Activated CD8-positive, alpha-beta memory T cell treated with anti-CD3 and anti-CD28 coated beads for 24 hours (primary cell): Measurements from ENCODE around the gene AUH.
A peak's percentile ranks its signal among the peaks of the same experiment; 100 is the strongest.
"Not testable (repeated sequence)": the region's sequence is repeated elsewhere in the genome, so short reads cannot be mapped to it uniquely, and the experiment has no call there.

Source experiments
- DNase-seq: peaks from one replicate; pipeline ENCODE4 v3.0.0-alpha.2; 2020

AUH gene, protein sequence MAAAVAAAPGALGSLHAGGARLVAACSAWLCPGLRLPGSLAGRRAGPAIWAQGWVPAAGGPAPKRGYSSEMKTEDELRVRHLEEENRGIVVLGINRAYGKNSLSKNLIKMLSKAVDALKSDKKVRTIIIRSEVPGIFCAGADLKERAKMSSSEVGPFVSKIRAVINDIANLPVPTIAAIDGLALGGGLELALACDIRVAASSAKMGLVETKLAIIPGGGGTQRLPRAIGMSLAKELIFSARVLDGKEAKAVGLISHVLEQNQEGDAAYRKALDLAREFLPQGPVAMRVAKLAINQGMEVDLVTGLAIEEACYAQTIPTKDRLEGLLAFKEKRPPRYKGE

DNA sequence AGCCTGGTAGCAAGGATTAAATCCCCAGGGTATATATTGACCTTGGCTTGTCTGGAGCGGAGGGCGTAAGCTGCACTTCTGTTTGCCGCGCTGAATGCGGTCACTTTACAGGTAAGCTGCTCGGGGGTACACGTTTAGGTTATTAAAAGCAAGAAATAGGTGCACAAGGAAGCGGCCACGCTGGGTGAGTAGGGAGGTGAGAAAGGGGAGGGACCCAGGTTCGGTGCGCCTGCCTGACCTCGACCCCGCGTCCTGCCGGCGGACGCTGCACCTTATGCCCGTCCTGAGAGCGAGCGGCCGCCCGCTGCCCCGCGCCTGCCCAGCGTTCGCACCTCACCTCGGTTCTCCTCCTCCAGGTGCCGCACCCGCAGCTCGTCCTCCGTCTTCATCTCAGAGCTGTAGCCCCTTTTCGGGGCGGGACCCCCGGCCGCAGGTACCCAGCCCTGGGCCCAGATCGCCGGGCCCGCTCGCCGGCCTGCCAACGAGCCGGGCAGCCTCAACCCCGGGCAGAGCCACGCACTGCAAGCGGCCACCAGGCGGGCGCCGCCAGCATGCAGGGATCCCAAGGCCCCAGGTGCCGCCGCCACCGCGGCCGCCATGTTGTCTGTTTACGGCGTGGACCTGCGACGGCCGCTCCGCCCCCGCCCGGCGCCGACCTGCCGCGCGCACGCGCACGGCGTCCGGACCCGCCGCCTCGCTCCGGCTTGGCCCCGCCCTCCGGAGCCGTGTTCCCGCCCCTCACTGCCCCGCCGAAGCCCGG lies at the start of gene AUH:
Gene AUH (minus strand): TSS at position 628 of the 760 bp plus-strand sequence. CDS start 29 bp downstream, at position 599.
- DNase-seq, result peak; percentile 95

DNA sequence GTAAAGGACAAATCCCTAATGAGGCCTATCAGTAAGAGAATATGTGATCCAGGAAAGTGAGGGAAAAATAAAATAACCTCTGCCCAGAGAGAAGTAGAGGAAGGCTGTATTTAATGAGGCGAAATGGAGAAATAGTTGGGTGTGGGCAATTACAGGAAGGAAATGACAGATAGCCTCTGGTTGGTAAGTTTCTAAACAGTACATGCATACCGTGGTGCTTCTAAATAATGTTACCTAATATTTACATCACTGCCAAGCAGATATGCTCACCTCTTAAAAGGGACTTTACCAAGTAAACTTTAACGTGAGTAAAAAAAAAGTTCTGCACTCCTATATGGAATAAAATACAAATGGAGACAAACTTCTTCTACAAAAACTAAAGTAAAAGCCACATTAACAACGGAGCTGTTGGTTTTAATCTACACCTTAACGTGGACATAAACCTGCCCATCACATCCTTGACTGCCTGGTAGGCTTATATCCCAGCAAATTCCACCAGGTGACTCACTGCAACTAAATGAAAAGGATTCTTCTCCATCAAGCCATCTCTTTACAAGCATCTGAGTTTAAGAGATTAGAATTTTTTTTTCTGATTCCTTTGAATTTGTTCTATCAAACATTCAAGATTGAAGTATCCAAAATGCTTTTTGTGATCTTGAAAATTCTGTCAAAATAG lies 49.5 kb upstream of the AUH start:
- DNase-seq, result no peak

DNA sequence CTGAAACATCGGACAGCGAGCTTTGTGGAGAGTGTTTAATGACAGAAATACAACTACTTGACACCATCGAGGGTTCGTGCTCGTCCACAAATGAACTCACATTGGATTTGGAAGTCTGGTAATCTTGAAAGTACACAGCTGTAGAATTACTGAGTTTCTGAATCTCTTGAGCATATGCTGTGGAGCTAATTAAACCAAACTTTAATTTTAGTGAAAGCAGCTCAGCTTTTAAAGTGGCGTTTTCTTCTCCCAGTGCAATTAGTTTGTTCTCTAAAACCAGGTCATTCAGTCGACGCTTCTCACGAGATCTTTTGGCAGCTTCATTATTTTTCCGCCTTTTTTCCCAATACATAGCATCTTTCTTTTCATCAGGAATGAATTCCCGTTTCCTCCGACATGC lies 48.4 kb upstream of the AUH start:
- no peak for DNase-seq

DNA sequence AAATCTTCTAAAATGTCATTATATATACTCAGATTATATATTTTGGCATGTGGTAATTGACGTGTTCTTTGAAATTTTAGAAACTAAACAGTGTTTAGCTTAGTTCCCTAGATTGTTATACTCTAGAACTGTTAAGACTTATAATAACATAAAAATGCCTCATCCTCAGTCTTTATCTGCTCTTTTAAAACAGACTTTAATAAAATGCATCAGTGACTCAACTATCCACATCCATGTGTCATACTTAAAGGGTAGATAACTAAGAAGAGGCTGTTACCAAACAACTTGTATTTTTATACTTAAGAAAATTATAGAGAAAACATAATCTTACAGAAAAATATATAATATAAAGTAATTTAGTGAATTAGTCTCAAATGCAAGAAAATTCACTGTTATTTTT lies 46.8 kb upstream of the AUH start:
- DNase-seq, result no peak

DNA sequence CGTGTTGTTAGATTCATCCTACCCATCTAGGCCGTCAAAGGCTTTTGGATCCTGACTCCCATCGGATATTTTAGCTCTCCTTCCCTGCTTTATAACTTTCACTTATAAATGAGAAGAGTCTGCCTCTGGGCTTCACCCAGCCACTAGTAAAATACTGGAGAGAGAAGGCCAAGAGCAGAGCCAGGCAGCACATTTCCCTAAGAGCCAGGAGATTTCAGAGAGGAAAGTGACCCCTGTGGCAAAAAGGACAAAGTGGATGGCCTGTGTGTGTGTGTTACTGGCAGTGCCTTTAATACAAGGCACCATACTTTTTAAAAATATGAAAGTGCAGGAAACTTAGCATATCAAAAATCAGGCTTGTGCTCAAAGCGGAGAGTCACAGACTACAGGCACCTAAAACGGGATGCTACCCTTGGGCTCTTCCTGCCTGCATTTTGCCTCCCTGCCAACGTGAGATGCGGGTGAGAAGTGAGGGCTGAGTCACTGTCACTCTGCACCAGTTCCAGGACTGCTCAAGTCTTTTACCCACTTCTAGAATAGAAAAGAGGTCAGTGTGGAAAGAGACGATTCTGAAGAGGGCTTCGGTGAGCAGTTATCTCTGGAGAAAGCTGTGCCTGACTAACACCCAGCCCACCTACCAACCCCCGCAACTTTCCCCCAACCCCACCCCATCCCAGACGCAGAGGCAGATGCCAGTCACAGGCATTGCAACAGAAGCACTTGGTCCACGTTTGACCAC lies 46.0 kb upstream of the AUH start:
- no peak for DNase-seq

DNA sequence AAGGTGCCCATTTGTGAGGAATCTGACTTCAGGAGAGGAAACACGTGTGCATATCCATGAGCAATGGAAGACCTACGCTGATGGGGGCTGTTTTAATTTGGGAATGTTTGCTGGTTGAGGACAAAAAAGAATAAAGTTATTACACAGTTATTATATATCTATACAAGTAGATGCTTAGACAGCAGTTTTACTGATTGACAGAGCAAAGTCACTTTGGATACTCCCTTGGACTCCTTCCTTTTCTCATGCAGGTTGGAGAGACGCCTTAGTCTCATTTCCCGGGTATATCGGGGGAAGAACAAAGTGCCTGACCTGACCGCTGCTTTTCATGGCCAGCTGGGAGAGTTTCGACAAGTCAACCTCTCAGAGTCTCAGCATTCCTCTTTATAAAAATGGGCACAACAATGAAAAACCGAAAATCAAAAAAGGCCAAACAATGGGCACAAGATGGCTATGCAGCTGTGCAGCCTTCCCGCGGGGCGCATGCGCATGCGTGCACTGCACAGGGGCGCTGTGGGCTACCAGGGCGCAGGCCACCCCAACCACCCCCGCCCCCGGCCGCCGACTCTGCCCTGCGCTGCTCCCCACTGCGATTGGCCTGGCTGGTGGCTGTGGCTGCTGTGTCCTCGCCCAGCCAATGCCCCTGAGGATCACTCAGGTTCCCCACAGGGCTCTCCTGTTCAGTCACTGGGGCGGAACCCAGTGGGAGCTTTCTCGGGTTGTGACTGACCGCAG lies 43.8 kb upstream of the AUH start:
- no peak for DNase-seq

DNA sequence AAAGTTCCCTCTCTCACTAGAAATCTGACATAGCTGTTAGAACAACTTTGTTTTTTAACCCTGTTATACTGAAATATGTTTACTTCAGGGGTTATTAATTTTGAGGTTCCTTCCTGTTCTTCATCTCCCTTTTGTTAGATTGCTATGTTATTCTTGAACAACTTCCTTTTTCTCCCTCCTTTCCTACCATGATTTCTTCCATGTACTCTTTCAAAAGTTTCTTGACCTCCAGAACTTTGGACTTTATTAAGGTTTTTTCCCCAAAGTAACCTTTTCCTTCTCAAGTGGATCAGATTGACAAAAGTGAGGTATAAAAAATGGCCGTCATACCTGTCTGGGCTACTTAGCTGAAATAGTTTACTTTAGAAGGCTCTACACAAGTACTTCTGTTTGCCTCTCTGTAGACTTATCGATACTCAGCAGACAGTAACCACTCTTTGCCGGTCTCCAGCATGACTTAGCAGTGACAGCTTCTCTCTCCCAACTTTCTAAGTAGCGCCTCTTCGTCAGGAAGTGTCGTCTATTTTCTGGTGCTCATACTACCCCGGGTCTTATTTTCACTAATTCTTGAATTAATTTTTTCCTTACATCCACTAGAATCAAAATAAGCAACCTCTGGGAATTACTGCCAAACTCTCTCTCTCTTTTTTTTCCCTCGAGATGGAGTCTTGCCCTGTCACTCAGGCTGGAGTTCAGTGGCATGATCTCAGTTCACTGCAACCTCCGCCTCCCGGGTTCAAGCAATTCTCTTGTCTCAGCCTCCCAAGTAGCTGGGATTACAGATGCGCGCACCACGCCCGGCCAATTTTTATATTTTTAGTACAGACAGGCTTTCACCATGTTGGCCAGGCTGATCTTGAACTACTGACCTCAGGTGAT lies 42.2 kb upstream of the AUH start:
- DNase-seq, result no peak

DNA sequence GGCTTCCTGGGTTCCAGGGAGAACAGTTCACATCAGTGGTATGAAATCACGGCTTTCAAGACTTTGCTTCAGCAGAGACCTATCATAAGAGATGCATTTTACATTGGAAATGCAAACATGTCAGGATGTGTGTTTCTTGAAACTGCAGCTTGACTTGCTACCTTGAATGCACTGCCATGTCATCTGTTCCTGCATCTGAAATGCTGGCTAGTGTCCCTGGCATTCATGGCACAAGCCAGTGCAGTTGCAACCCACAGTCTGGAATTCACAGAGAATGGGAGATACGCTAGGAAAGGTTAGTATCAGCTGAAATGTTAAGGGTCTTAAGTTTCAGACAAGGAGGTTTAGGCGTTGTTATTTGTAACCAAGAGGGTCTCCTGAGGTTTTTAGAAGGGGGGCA lies 37.2 kb upstream of the AUH start:
- no peak for DNase-seq

DNA sequence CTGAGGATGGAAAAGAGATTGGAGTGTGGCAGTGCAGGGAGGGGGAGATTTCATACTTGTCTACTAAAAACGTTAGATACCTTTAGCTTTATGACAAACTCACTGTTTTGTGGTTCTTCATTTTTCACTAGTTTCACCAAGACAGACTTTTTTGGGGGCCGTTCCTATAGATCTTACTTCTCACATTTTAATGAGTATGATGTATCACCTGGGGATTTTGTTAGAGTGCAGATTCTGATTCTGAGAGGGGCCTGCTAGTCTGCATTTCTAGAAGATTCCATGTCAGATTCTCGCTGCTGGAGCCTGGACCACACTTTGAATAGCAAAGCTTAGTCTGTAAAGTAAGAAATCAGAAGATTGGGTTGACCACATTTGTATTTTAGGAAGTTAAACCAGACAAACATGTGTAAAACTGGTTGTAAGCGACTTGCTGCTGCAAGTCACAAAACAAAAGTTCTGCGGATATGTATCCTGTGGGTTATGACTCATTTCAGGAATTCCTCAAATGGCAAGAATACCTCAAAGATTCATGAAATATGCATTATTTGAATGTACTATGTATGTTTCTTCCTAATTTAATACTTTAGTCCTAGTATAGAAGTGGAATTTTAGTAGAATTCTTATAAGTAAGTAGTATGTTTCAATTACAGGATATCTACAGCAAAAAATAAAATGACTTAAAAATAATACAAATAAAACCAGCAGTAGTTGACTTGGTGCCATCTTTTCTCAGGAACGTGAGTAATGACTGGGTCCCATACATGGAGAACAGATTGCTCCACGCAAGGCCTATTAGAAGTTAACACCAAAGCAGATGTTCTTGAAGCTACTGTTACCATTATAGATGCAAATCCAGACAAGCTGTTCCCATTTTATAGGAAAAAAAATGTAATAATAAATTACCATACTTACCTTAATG lies 34.1 kb upstream of the AUH start:
- DNase-seq, result no peak

DNA sequence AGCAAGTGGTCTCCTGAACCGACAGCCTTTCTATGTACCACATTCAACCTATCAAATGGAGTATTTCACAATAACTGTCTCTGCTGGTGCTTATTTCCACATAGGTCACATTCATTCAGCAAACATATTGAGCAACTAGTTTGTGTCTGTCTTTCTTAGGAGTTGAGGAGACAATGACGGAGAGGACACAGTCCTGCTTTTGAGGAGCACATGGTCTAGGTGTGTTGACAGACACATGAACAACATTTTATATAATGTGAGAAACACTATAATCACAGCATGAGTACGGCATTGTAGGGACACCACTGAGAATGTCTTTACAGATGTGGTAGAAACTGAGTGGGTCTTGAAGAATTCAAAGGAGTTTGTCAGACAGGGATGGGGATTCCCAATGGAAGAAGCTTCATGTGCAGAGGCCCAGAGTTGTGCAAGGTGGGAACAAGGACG lies 33.4 kb upstream of the AUH start:
- no peak for DNase-seq

DNA sequence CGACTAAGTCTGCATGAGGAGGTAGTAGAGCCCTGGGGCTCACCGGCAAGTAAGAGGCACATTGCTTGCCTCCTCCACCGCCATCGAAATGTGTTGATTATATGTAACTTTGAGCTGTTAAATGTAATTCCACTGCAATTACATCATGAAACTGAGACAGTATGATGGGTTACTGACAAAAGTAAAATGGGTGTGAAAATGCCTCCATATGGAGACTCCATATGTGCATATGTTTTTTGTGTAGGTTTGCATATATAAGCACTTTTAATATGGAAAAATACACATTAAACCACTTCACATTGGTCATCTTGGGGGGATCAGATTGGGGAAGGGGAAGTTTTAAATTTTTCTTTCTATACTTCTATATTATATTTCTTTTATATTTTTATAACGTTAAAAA lies 32.1 kb upstream of the AUH start:
- no peak for DNase-seq

DNA sequence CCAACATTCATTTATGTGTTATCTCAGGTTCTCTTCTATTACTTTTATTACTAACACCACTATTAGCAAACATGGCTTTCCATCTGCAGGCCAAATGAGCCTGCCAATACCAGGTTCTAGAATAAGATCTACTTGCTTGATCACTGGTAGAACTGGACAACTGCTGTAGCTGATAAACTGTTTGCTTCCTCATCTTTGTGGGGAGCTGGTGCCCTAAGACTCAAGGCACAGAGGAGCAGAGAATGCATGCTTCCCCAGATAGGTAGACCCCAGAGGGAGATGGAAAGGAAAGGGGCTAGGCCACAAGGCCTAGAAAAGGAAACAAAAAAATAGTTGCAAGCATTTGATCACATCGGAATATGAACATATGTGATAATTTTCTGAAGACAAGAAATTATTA lies 30.7 kb upstream of the AUH start:
- no peak for DNase-seq

DNA sequence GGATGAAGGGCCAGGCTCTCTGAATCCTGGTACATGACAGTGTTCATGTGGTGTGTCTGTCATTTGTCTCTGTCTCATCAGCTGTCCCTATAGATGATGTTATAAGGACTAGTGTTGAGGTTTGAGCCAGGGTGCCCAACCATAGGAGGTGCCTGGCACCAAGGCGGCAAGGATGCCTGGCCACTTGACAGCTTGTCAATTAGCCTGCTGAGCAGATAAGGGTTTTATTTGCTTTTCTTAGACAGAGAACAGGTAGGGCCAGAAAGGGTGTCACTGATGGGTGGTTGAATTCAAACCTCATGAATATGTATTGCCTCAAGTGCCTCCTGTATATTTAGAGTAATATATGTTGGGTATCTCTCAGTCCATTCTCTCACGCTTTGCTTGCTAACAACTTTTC lies 30.1 kb upstream of the AUH start:
- DNase-seq, result no peak

DNA sequence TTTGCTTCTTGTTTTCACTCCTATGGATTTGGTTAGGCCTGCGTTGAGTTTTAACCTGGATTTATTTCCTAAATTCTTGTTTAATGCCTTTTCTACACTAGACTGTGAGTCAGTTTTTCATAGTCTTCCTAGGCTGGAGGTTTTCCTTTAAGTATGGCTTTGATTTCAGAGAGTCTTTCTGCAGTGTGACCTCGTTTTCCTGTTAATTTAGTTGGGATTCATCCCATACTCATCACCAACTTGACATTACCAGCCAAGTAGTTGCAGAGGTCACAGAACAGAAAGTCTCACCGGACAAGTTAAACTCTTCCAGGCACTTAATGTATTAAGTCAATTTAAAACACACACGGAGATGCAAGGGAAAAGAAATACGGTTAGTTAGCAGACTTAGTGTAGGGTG lies 29.7 kb upstream of the AUH start:
- DNase-seq, result no peak

DNA sequence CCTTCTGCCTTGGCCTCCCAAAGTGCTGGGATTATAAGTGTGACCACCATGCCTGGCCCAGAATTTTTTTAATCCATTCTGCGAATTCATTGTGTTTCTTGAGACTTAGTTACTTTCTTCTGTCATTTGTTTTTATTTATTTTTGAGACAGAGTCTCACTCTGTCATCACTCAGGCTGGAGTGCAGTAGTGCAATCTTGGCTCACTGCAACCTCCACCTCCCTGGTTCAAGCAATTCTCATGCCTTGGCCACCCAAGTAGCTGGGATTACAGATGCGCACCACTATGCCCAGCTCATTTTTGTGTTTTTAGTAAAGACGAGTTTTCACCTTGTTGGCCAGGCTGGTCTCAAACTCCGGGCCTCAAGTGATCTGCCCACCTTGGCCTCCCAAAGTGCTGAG lies 28.0 kb upstream of the AUH start:
- DNase-seq, result not testable (repeated sequence)

DNA sequence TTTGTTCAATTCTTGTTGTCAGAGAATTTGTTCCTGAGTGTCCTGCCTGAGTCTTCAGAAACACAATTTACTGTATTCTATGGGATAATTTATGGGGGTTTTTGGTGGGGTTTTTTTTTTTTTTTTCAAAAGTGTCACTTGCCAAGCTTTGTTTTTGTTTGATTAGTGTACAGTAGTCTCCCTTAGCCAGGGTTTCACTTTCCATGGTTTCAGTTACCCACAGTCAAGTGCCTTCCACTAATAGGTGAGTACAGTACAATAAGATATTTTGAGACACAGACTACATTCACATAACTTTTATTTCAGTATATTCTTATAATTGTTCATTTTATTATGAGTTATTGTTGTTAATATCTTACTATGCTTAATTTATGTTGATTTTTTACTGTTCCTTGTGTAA lies 25.0 kb upstream of the AUH start:
- no peak for DNase-seq

DNA sequence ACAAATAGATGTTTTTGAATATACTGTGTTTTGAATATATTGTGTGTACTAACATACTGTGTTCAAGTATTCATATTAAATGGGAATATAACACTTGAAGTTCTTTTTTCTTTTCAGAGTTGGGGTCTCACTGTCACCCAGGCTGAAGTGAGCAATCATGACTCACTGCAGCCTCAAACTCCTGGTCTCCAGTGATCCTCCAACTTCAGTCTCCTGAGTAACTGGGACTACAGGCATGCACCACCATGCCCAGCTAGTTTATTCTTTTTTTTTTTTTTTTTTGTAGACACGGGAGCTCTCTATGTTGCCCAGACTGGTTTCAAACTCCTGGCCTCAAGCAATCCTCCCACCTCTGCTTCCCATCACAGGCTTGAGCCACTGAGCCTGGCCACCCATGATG lies 23.2 kb upstream of the AUH start:
- no peak for DNase-seq

DNA sequence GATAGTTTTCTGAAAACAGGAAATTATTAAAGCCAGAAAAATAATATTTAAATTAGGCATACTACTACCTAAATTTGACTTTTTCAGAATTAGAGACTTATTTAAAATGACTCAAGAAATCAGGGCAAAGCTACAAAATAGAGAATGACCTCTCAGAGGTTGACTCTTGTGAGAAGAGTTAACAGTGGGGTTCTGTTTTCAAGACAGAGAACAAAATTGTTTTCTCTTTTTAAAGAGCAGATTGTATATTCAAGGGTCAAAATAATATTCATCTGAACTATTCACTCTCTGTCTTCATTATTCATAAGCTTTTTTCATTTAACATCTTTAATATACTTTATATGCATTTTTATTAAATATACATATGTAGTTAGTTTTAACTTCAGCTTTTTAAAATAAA lies 21.9 kb upstream of the AUH start:
- no peak for DNase-seq

DNA sequence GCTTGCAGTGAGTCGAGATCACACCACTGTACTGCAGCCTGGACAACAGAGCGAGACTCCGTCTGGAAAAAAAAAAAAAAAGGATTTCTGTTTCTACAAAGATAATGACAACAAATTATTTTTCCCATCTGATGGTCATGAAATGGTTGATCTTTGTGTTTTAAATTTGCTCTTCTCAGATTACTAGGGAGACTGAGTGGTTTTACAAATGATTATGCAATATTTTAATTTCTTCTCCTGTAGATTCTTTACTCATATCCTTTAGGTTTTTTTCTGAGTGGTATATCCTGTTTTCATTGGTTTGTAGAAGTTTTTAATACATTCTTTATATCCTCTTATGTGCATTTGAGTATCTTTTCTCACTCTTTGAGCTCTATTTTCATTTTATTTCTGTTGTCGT lies 20.6 kb upstream of the AUH start:
- DNase-seq, result no peak

DNA sequence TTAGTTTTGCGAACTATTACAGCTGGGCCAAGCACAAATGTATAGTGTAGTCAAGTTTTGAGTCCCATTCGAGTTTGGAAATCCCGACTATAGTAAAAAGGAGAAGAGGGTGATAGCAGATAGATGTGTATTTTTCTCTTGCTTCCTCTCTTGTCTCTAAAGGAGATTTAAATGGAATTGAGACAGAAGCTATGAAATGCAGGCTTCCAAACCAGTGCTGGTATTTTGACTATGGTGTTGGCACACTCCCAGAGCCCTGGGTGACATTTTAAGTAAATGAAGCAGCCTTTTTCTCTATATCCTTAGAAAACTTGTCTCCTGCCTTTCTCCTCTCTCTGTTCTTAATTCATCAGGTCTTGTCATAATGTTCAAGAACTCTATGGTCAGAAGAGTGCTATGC lies 17.7 kb upstream of the AUH start:
- no peak for DNase-seq
